ENCODE results near the gene VNN1.
"Not testable (repeated sequence)": the region's sequence is repeated elsewhere in the genome, so short reads cannot be mapped to it uniquely, and the experiment has no call there.

Gene VNN1

GRCh38 chr6:132673376-132674094 lies 40.3 kb downstream of the VNN1 start:
- no peak for DNase-seq (ENCODE audit: insufficient read length, low spot score)
- no peak for TF ChIP-seq POLR2A (IDR thresholded peaks at IDR 0.05; ENCODE audit: low read depth, low read length)

GRCh38 chr6:132671295-132671694 lies 42.6 kb downstream of the VNN1 start:
- no peak for TF ChIP-seq POLR2A (IDR thresholded peaks at IDR 0.05; ENCODE audit: low read depth, low read length)
- no peak for FAIRE-seq
- DNase-seq (ENCODE audit: insufficient read length, low spot score): no peak

More at GRCh38 chr6:132673376-132674094, 40.3 kb downstream of the VNN1 start:
- FAIRE-seq: no peak

GRCh38 chr6:132669690-132670291 lies 44.1 kb downstream of the VNN1 start:
- FAIRE-seq (no peak), DNase-seq (ENCODE audit: insufficient read length, low spot score) (peak; percentile 6)
- no peak for TF ChIP-seq POLR2A (IDR thresholded peaks at IDR 0.05; ENCODE audit: low read depth, low read length)

- no peak for TF ChIP-seq POLR2A (IDR thresholded peaks at IDR 0.05; ENCODE audit: low read depth, low read length)
- no peak for DNase-seq (ENCODE audit: insufficient read length, low spot score)
- FAIRE-seq: no peak
Observed at GRCh38 chr6:132666118-132666517, 47.7 kb downstream of the VNN1 start.

GRCh38 chr6:132664309-132665034 lies 49.4 kb downstream of the VNN1 start:
- DNase-seq (ENCODE audit: insufficient read length, low spot score): no peak
- no peak for TF ChIP-seq POLR2A (IDR thresholded peaks at IDR 0.05; ENCODE audit: low read depth, low read length)
- FAIRE-seq: no peak

- DNase-seq (ENCODE audit: insufficient read length, low spot score): no peak
- FAIRE-seq: no peak
- no peak for TF ChIP-seq POLR2A (IDR thresholded peaks at IDR 0.05; ENCODE audit: low read depth, low read length)
Observed at GRCh38 chr6:132663661-132664060, 50.2 kb downstream of the VNN1 start.

- FAIRE-seq (no peak), DNase-seq (ENCODE audit: insufficient read length, low spot score) (no peak)
- TF ChIP-seq POLR2A (IDR thresholded peaks at IDR 0.05; ENCODE audit: low read depth, low read length): no peak
Observed at GRCh38 chr6:132661906-132662305, 51.9 kb downstream of the VNN1 start.

- DNase-seq (ENCODE audit: insufficient read length, low spot score) (no peak), FAIRE-seq (no peak)
- no peak for TF ChIP-seq POLR2A (IDR thresholded peaks at IDR 0.05; ENCODE audit: low read depth, low read length)
Observed at GRCh38 chr6:132659082-132659481, 54.8 kb downstream of the VNN1 start, which contains the start of gene TAAR1. TSS of gene TAAR1 (minus strand) at chr6:132659182. CDS start at chr6:132646003, 13,179 bp downstream.

GRCh38 chr6:132651062-132651461 lies 62.8 kb downstream of the VNN1 start:
- no peak for FAIRE-seq
- no peak for TF ChIP-seq POLR2A (IDR thresholded peaks at IDR 0.05; ENCODE audit: low read depth, low read length)
- DNase-seq (ENCODE audit: insufficient read length, low spot score): no peak

GRCh38 chr6:132650429-132650828 lies 63.4 kb downstream of the VNN1 start:
- no peak for FAIRE-seq

GRCh38 chr6:132648828-132649227 lies 65.0 kb downstream of the VNN1 start:
- no peak for FAIRE-seq
- DNase-seq (ENCODE audit: insufficient read length, low spot score): no peak
- no peak for TF ChIP-seq POLR2A (IDR thresholded peaks at IDR 0.05; ENCODE audit: low read depth, low read length)

More at GRCh38 chr6:132650429-132650828, 63.4 kb downstream of the VNN1 start:
- no peak for DNase-seq (ENCODE audit: insufficient read length, low spot score)
- no peak for TF ChIP-seq POLR2A (IDR thresholded peaks at IDR 0.05; ENCODE audit: low read depth, low read length)

GRCh38 chr6:132648356-132648755 lies 65.5 kb downstream of the VNN1 start:
- DNase-seq (ENCODE audit: insufficient read length, low spot score) (no peak), FAIRE-seq (no peak)
- no peak for TF ChIP-seq POLR2A (IDR thresholded peaks at IDR 0.05; ENCODE audit: low read depth, low read length)

- TF ChIP-seq POLR2A (IDR thresholded peaks at IDR 0.05; ENCODE audit: low read depth, low read length): no peak
- DNase-seq (ENCODE audit: insufficient read length, low spot score) (no peak), FAIRE-seq (no peak)
Observed at GRCh38 chr6:132643547-132643946, 70.3 kb downstream of the VNN1 start.

- not testable (repeated sequence) for DNase-seq (ENCODE audit: insufficient read length, low spot score); FAIRE-seq
Observed at GRCh38 chr6:132637135-132637534, 76.7 kb downstream of the VNN1 start.

- not testable (repeated sequence) for DNase-seq (ENCODE audit: insufficient read length, low spot score); FAIRE-seq
Observed at GRCh38 chr6:132635906-132636305, 77.9 kb downstream of the VNN1 start.

- FAIRE-seq; DNase-seq (ENCODE audit: insufficient read length, low spot score): not testable (repeated sequence)
Observed at GRCh38 chr6:132635288-132635687, 78.6 kb downstream of the VNN1 start.
